IMR-90 (cell line): ENCODE results near the gene NHSL2. TPM values are rescaled to one million over a fixed set of nuclear protein-coding genes. Genes with fewer than 3 reads are reported as not detected.

ENCODE experiments used
- ATAC-seq: fragments of 200-7000 bp; cut with Tn5 transposase; 2 replicates; pipeline ENCODE4 v1.9.1; 2020; ENCODE audit warnings: low read depth, mild to moderate bottlenecking, moderate library complexity
- BruUV-seq: library from RNA; stranded (reverse); fragments of 400-500 nt; replicated peaks from 2 replicates; lab custom pipeline; 2021; lab: Mats Ljungman, UMichigan
- CTCF ChIA-PET: fragments of 300-600 bp; formaldehyde crosslinking; extraction: SDS; loops from one replicate; lab custom pipeline; 2021; ENCODE audit warnings: antibody characterized with exemption; lab: Yijun Ruan, JAX
- POLR2A ChIA-PET: fragments of 300-600 bp; sonication (Branson Sonifier 250); formaldehyde crosslinking; loops from one replicate; lab custom pipeline; 2022; ENCODE audit warnings: antibody characterized with exemption; ENCODE audit not compliant: unreplicated experiment; lab: Charles Lee
- DNase-seq: peaks from one replicate; pipeline ENCODE4 v3.0.0; 2013
- H2AFZ ChIP-seq: replicated peaks from 2 replicates; pipeline ENCODE3; 2013; ENCODE audit warnings: low read length, mild to moderate bottlenecking; ENCODE audit not compliant: poor library complexity
- H2AK5ac ChIP-seq: 2 replicates; pipeline ENCODE4 v1.6.1; 2013; ENCODE audit warnings: low read depth, low read length, inconsistent platforms
- H2AK9ac ChIP-seq: replicated peaks from 2 replicates; pipeline ENCODE3; 2013; ENCODE audit warnings: mild to moderate bottlenecking, low read depth, low read length, moderate library complexity; ENCODE audit not compliant: poor library complexity
- H2BK120ac ChIP-seq: 2 replicates; pipeline ENCODE4 v1.6.1; 2013; ENCODE audit warnings: low read depth, low read length, inconsistent platforms
- H2BK15ac ChIP-seq: 3 replicates; pipeline ENCODE4 v1.6.1; 2013; ENCODE audit warnings: low read depth, low read length, inconsistent platforms
- H2BK20ac ChIP-seq: 2 replicates; pipeline ENCODE4 v1.6.1; 2013; ENCODE audit warnings: low read depth, mild to moderate bottlenecking, inconsistent platforms, low read length, moderate library complexity
- H2BK5ac ChIP-seq: 2 replicates; pipeline ENCODE4 v1.6.1; 2013; ENCODE audit warnings: mild to moderate bottlenecking, low read depth, low read length, inconsistent platforms; ENCODE audit not compliant: poor library complexity, severe bottlenecking
- H3K14ac ChIP-seq: replicated peaks from 2 replicates; pipeline ENCODE4 v1.6.1; 2013; ENCODE audit warnings: low read depth, low read length, inconsistent platforms
- H3K18ac ChIP-seq: 2 replicates; pipeline ENCODE4 v1.6.1; 2013; ENCODE audit warnings: low read depth, low read length, control low read depth
- H3K23ac ChIP-seq: 2 replicates; pipeline ENCODE4 v1.6.1; 2013; ENCODE audit warnings: low read depth, low read length, inconsistent platforms
- H3K27ac ChIP-seq: 2 replicates; pipeline ENCODE4 v1.5.1; 2013; ENCODE audit warnings: mild to moderate bottlenecking, control low read depth, low read length; ENCODE audit not compliant: insufficient read depth
- H3K27me3 ChIP-seq: 2 replicates; pipeline ENCODE4 v1.6.1; 2013; ENCODE audit warnings: low read length; ENCODE audit not compliant: control insufficient read depth, insufficient read depth
- H3K36me3 ChIP-seq: 2 replicates; pipeline ENCODE4 v1.6.1; 2013; ENCODE audit warnings: low read length, mixed read lengths; ENCODE audit not compliant: control insufficient read depth, insufficient read depth
- H3K4ac ChIP-seq: 2 replicates; pipeline ENCODE4 v1.6.1; 2013; ENCODE audit warnings: low read depth, low read length, inconsistent platforms
- H3K4me1 ChIP-seq: 2 replicates; pipeline ENCODE4 v1.6.1; 2013; ENCODE audit warnings: low read length, mixed read lengths; ENCODE audit not compliant: control insufficient read depth, insufficient read depth
- H3K4me2 ChIP-seq: 2 replicates; pipeline ENCODE4 v1.6.1; 2013; ENCODE audit warnings: low read depth, mild to moderate bottlenecking, control low read depth, low read length, moderate library complexity
- H3K4me3 ChIP-seq: 2 replicates; pipeline ENCODE4 v1.5.1; 2013; ENCODE audit warnings: low read depth, mild to moderate bottlenecking, control low read depth, low read length, moderate library complexity; ENCODE audit not compliant: insufficient read depth
- H3K56ac ChIP-seq: 2 replicates; pipeline ENCODE4 v1.6.1; 2013; ENCODE audit warnings: low read length, inconsistent platforms; ENCODE audit not compliant: insufficient read depth; ENCODE audit errors: extremely low read depth
- H3K79me1 ChIP-seq, 2 experiments: 2 replicates each; pipeline ENCODE4 v1.6.1; 2013; ENCODE audit warnings: low read length in 2 of 2, inconsistent platforms in 1 of 2, low read depth in 1 of 2
- H3K9ac ChIP-seq: 2 replicates; pipeline ENCODE4 v1.6.1; 2013; ENCODE audit warnings: low read depth, low read length, control low read depth
- H3K9me1 ChIP-seq: 2 replicates; pipeline ENCODE4 v1.6.1; 2013; ENCODE audit warnings: low read length, inconsistent platforms; ENCODE audit not compliant: insufficient read depth
- H3K9me3 ChIP-seq: 2 replicates; pipeline ENCODE4 v1.6.1; 2013; ENCODE audit warnings: low read length; ENCODE audit not compliant: control insufficient read depth, insufficient read depth
- H4K20me1 ChIP-seq: 2 replicates; pipeline ENCODE4 v1.6.1; 2013; ENCODE audit warnings: low read length, inconsistent platforms; ENCODE audit not compliant: insufficient read depth
- H4K5ac ChIP-seq: 2 replicates; pipeline ENCODE4 v1.6.1; 2013; ENCODE audit warnings: mild to moderate bottlenecking, low read depth, low read length, control low read depth
- H4K8ac ChIP-seq, 2 experiments: 2 replicates each; pipeline ENCODE4 v1.6.1; 2013; ENCODE audit warnings: low read depth in 2 of 2, low read length in 2 of 2, control low read depth in 1 of 2, inconsistent platforms in 1 of 2
- H4K91ac ChIP-seq: 2 replicates; pipeline ENCODE4 v1.6.1; 2013; ENCODE audit warnings: low read depth, low read length, inconsistent platforms; ENCODE audit not compliant: insufficient read depth
- BHLHE40 ChIP-seq: fragments of 150-350 bp; IDR thresholded peaks from 2 replicates; pipeline ENCODE4 v1.6.1; 2016; ENCODE audit warnings: mild to moderate bottlenecking, low read depth, low read length
- CHD1 ChIP-seq: IDR thresholded peaks from 2 replicates; pipeline ENCODE4 v1.6.1; 2012; ENCODE audit warnings: low read depth, low read length, improper control_type of control experiment
- ELK1 ChIP-seq: fragments of 150-350 bp; IDR thresholded peaks from 2 replicates; pipeline ENCODE4 v1.6.1; 2016; ENCODE audit warnings: low read depth, mild to moderate bottlenecking, low read length, moderate library complexity, borderline replicate concordance
- FOS ChIP-seq: fragments of 150-350 bp; IDR thresholded peaks from 2 replicates; pipeline ENCODE4 v1.6.1; 2016; ENCODE audit warnings: low read depth, low read length
- NFE2L2 ChIP-seq: fragments of 150-350 bp; IDR thresholded peaks from 2 replicates; pipeline ENCODE4 v1.6.1; 2016; ENCODE audit warnings: low read depth, mild to moderate bottlenecking, low read length
- RAD21 ChIP-seq: IDR thresholded peaks from 2 replicates; pipeline ENCODE4 v1.6.1; 2012; ENCODE audit warnings: low read length, improper control_type of control experiment
- USF2 ChIP-seq: fragments of 150-350 bp; IDR thresholded peaks from 2 replicates; pipeline ENCODE4 v1.6.1; 2017; ENCODE audit warnings: mild to moderate bottlenecking, antibody characterized with exemption, low read length, low read depth
- WGBS, 2 experiments: methylation state at CpG; one replicate each; pipeline versions ENCODE4 v1.1.5 to v1.1.7; 2013; ENCODE audit warnings: missing lambda C conversion rate in 2 of 2; ENCODE audit not compliant: insufficient read length in 1 of 2; ENCODE audit errors: extremely low coverage in 2 of 2; 5-methylcytosine and 5-hydroxymethylcytosine counted together
- dilution Hi-C: fragments of 300-500 bp; cut with HindIII; formaldehyde crosslinking; loops from one replicate; pipeline ENCODE4 v1.14.3; 2018; ENCODE audit warnings: low sequenced_read_pairs; ENCODE audit not compliant: unreplicated experiment
- in situ Hi-C: fragments of 300-500 bp; cut with MboI; formaldehyde crosslinking; loops from 3 replicates; pipeline ENCODE4 v1.14.3; 2019; ENCODE audit warnings: low sequenced_read_pairs, inconsistent platforms, mixed read lengths
- intact Hi-C: fragments of 100-400 bp; cut with micrococcal nuclease; formaldehyde crosslinking; loops from 2 replicates; pipeline ENCODE4 v1.10.0; 2022
- polyA plus RNA-seq, 3 experiments: library from polyadenylated mRNA; depleted of rRNA; stranded (reverse); fragments of >200 nt; gene quantifications; 2 replicates each; pipeline ENCODE4 v1.2.3, GENCODE V29; 2012; ENCODE audit warnings: low replicate concordance in 1 of 3
- total RNA-seq: library from RNA; depleted of rRNA; stranded (reverse); fragments of >200 nt; gene quantifications from 2 replicates; pipeline ENCODE4 v1.2.3, GENCODE V29; 2012

Gene NHSL2
- total and polyA plus RNA-seq, 2 of the 4 experiments (the other 2 are of a cell fraction) = 0.72 to 0.75 TPM

GRCh38 chrX:72108666-72109065, 198.0 kb downstream of the NHSL2 start:
- no peak overlapping the region for H2AFZ ChIP-seq
- no peaks in the 10 kb centered on the region for H3K9me3 ChIP-seq
- DNase-seq (no peak), ATAC-seq (no peak)
- no peak overlapping the region for H3K4ac ChIP-seq
- in situ Hi-C loops (no loop called here), dilution Hi-C loops (no loop called here), intact Hi-C loops (no loop called here)
- H3K23ac ChIP-seq = no peak overlapping the region
- H3K4me1 ChIP-seq = no peaks in the 10 kb centered on the region
- no peak overlapping the region for H3K56ac ChIP-seq
- no peak overlapping the region for H2BK120ac ChIP-seq
- no peak overlapping the region for H2AK9ac ChIP-seq
- no peaks in the 10 kb centered on the region for H3K9me1 ChIP-seq
- 93% methylated on average over 3 of the region's 10 CpGs; no CpG with 5 or more reads in 1 of the 2 experiments for WGBS, 2 experiments
- TF ChIP-seq NFE2L2 (no peak), ELK1 (no peak), CHD1 (no peak), RAD21 (no peak), USF2 (no peak), BHLHE40 (no peak), FOS (no peak)
- H3K27ac ChIP-seq = no peak overlapping the region
- no peak overlapping the region for H4K8ac ChIP-seq
- H3K18ac ChIP-seq = no peak overlapping the region
- H2BK5ac ChIP-seq = no peak overlapping the region
- no peak overlapping the region for H4K5ac ChIP-seq
- H2BK20ac ChIP-seq = no peak overlapping the region
- no TSS peak for BruUV-seq
- no peaks in the 10 kb centered on the region for H4K20me1 ChIP-seq
- H3K14ac ChIP-seq = no peak overlapping the region
- no peak overlapping the region for H4K91ac ChIP-seq
- peaks cover 60% of the 10 kb centered on the region for H3K27me3 ChIP-seq
- H3K4me2 ChIP-seq = no peak overlapping the region
- no peak overlapping the region for H3K9ac ChIP-seq
- H3K36me3 ChIP-seq = no peaks in the 10 kb centered on the region
- H3K79me1 ChIP-seq = no peaks in the 10 kb centered on the region
- CTCF ChIA-PET = no interaction called here
- no peak overlapping the region for H3K4me3 ChIP-seq
- no peak overlapping the region for H2AK5ac ChIP-seq
- H2BK15ac ChIP-seq = no peak overlapping the region
- POLR2A ChIA-PET = no interaction called here
